NCI-H2081 treated with DMSO at 0.1 percent for 48 hours (cell line): Measurements from ENCODE around the gene NR2F1-AS1.

Source experiments
- DNase-seq: peaks from one replicate; lab custom pipeline; 2025; lab: John Stamatoyannopoulos, UW

Gene NR2F1-AS1

DNA sequence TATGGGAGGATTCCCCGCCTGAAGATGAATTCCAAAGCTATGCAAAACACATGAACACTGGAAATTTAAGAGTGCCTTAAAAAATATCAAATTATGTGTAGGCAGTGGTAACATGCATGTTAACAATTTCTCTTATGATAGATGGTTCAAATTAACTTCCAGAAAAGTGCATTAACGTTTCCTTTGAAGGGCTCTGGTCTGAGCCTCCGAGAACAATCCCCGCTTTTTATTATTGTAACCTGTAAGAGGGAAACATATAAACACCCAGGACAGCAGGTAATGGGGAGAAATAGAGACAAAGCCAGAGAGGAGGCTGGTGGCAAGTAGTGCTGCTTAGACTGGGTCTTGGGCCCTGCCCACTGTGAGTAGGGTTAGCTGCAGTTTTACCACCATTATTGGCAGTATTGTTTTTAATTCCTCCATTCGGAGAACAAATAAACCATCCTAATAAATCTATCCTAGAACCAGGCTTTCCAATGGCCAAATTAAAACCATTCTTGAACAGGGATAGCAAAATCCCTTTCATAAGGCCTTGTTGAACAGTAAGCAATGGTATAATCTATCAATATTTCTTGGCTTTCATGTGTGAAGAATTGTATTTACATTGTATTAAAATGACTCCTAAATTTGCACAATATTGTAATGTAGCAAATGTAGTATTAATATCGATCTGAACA is 8.3 kb upstream of the NR2F1-AS1 start:
- DNase-seq = no peak

DNA sequence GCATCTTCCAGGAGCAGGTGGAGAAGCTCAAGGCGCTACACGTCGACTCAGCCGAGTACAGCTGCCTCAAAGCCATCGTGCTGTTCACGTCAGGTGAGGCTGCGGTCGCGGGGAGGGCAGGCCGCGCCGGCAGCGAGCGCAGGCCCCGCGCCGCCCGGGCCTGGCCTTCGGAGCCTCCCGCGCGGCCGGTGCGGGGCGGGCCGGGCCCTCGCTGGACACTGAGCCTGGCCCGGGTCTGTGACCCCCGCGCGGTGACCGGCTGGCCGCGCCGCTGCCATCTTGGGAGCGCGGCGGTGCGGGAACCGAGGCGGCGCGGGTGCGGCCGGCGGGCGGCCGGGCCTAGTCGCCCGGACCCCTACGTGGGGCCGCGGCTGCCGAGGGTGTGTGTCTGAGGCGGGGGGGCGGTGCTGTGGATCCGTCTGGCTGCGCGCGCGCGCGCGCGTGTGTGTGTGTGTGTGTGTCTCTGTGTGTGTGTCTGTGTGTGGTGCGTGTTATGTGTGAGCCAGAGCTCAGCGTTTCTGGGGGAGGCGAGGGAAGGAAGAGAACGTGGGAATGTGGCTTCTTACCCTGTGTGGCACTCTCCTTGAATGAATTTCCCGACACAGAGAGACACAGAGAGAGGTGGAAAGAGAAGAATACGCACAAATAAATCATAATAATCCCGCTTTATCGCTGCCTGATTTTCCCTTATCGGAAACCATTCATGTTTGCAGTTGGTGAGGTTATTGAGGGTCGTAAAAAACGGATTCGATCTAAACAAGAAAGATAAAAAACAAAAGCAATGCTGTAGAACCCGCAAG is 7.5 kb upstream of the NR2F1-AS1 start:
- DNase-seq = no peak

DNA sequence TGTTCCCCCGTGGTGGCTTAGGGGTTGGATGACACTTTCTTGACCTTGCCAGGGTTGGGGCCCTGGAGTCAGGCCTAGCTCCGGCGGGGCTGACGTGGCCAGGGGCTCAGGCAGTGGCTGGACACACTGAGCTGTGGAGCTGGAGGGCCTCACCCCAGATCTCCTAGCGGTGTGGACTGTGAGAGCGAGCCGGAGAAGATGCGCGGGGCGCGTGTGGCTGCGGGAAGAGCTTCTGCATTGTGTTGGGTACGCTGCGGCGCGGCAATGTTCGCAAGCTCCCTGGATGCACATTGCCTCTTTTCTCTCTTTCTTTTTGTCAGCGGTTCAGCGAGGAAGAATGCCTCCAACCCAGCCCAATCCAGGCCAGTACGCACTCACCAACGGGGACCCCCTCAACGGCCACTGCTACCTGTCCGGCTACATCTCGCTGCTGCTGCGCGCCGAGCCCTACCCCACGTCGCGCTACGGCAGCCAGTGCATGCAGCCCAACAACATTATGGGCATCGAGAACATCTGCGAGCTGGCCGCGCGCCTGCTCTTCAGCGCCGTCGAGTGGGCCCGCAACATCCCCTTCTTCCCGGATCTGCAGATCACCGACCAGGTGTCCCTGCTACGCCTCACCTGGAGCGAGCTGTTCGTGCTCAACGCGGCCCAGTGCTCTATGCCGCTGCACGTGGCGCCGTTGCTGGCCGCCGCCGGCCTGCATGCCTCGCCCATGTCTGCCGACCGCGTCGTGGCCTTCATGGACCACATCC is 6.8 kb upstream of the NR2F1-AS1 start:
- DNase-seq = no peak

DNA sequence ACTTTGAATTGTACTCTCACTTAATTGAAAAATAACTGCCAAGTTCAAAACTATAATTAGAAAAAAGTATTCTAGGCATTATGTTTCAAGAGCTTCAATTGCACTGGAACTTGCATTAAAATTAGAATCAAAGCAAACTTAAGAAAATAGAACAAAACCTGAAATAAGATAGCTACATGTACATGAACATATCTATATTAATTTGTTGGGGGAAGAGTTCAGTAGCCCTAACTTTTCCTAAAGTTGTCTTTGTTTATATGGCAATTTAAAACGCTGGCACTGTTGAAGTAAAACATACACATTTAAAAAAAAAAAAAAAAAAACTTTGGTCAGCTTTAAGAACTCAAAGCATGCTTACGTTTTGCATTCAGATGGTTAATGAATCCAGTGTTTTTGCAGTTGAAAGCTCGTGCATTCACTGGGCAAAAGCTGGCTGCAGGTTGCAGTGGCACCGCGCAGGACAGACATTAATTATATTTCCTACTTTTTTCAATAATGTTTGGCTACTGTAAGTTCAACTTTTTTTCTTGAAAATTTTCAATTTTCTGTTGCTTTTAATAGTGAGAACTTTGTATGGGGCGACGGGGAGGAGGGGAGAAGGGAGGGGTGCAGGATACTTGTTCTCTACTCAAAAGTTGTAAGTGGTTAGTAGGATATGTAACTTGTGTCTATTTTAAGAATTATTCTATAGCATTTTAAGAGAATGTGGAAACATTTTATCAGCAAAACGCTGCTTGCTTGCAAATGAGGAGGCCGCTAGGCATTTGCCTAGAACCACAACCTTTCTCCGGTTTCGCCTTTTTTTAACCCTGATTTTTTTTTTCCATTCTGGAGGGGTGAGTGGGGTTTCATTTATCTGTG is 5.9 kb upstream of the NR2F1-AS1 start:
- no peak for DNase-seq

DNA sequence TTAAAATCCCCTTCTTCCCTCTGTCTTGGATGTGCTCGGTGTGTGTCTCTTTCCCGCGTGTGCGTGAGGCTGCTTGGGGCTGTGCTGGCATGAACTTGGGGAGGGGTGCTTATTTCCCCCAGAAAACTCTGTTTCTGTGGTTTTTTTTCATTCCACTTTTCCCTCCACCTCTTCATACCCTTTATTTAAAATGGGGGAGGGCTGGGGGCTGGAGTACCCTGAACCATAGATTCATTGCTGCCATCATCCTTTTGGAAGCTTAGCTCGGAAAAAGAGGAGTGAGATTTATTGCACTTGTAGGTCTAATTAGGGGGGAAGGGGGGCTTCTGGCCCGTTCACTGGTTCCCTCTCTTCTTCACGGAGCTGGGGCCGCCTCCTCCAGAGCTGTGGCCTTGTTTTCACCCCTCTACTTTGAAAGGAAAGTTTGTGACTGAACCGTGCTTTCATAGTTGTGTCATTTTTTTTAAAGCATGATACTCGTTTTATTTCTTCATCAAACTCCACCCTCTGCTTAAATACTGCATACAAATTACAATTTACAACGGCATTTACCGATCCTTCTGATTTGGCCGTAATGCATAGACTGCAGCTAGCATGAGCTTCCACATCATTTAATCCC is 4.9 kb upstream of the NR2F1-AS1 start:
- no peak for DNase-seq

DNA sequence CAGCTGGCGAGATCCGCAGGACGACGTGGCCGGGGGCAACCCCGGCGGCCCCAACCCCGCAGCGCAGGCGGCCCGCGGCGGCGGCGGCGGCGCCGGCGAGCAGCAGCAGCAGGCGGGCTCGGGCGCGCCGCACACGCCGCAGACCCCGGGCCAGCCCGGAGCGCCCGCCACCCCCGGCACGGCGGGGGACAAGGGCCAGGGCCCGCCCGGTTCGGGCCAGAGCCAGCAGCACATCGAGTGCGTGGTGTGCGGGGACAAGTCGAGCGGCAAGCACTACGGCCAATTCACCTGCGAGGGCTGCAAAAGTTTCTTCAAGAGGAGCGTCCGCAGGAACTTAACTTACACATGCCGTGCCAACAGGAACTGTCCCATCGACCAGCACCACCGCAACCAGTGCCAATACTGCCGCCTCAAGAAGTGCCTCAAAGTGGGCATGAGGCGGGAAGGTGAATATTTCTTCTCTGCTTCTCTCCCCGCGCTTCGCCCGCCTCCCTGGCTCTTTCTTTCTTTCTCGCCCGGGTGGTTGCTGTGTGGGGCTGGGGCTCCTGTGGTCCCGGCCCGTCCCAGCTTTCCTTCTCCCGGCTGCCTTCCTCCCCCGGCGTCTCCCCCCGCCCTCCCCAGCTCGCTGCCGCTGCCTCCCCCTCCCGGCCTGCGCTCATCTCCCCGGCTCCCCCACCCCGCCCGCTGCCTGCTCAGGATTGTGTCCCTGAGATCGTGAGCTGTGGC is 4.2 kb upstream of the NR2F1-AS1 start:
- no peak for DNase-seq

DNA sequence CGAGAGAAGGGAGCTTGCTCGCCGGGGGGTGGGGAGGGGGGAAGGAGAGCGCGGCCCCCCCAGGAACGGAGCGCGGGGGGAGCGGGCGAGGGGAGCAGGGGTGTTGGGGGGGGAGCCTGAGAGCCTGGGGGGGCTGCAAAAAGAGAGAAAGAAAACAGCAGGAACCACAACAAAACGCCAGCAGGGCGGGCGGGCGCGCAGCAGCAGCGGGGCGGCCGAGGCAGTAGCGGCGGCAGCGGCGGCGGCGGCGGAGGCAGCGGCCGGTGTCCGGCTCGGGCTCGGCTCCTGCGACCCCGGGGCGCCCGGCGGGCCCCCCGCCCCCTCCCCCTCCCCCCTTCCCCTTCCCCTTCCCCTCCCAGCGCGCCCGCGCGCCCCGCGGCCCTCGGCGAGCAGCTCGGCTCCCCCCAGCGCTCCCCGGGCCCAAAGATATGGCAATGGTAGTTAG is 3.6 kb upstream of the NR2F1-AS1 start:
- DNase-seq = no peak

DNA sequence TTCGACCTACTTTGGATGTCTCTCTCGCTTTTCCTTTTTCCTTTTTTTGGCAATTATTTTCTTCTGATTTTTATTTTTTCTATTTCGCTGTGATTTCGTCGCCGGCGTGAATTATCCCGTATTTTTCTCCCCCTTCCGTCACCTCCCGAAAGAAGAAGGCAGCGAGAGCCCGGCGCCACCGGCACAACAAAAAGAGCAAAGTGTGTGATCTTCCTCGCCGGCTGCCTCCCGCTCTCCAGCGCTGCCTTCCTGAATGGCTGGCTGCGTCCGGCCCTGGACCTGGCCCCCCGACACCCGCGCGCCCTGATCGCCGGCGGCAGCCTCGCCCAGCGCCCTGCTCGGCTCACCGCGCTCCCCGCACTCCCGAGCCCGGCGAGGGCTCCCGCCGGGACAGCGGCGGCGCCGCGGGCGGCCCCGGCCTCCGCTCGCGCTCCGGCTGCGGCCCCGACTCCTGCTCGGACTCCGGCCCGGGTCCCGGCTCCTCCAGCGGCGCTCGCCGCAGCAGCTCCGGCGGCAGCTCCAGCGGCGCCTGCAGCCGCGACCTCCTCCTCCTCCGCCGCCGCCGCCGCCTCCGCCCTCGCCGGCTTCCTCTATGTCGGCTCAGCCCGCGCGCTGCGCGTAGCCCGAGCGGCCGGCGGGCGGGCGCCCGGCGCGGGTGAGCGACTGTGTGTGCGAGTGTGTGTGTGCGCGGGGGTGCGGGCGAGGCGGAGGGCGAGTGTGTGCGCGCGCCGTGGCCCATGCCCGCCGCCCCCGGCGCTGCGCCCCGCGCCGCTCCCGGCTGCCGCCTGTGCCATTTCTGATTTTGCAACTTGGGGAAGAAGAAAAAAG is 3.0 kb upstream of the NR2F1-AS1 start:
- no peak for DNase-seq

DNA sequence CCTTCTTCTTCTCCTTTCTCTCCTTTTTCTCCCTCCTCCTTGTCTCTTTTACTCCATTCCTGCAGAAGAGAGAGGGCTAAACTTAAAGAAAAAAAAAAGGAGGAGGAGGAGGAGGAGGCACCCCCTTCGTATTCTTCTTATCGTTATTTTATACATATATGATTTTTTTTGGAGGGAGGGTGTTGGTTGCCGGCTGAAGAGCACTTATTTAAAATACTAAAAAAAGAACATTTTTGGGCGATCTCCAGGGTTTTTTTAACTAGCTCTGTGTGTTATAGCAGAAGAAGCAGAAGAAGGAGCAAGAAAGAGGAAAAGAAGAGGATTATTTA is 2.4 kb upstream of the NR2F1-AS1 start:
- no peak for DNase-seq

DNA sequence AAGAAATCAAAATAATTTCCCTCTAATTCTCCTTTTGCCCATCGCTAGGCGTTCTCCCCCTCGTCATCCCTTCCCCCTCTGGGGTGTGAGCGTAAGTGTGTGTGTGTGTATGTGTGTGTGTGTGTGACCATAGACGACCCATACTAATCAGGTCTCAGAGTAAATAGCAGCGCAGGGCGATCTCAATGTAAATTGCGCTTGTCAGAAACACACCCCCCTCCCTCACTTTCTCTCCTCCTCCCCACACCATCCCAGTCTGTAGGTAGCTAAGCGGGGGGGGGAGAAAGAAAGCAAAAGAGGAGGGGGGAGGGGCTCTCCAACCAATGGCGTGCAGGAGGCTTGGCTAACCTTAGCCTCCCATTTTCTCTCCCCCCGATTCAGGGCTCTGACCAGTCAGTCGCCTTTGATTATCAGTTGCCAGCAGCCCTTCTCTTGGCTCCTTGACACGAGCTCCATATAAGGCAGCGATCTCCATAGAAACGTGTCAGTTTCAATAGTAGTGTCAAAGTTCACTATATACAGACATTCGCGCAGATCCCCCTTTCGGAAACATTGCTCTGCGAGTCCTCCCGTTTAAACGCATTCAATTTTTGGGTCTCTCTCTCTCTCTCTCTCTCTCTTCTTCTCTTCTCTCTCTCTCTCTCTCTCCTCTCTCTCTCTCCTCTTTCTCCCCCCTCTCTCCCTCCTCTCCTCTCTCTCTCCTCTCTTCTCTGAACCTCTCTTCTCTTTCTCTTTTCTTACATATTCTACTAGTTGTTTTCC is 1.8 kb upstream of the NR2F1-AS1 start, which contains the start of gene NR2F1:
TSS of gene NR2F1 (plus strand) at position 546 of the 762 bp plus-strand sequence. CDS start 1,802 bp downstream, outside the sequence.
- DNase-seq = peak; percentile 62

DNA sequence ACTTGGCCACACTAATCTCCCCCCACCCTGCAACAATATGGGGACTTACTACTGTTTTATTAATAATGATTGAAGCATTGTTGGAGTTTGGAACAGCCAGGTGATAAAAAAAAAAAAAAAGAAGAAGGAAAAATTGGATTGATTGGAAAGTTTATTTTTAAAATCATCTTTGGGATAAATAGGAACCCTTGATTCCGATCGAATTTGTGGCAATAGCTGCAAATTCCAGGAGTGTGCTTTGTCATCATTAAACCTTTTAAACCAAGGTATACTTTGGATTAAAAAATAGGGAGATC is 1.1 kb upstream of the NR2F1-AS1 start:
- no peak for DNase-seq

DNA sequence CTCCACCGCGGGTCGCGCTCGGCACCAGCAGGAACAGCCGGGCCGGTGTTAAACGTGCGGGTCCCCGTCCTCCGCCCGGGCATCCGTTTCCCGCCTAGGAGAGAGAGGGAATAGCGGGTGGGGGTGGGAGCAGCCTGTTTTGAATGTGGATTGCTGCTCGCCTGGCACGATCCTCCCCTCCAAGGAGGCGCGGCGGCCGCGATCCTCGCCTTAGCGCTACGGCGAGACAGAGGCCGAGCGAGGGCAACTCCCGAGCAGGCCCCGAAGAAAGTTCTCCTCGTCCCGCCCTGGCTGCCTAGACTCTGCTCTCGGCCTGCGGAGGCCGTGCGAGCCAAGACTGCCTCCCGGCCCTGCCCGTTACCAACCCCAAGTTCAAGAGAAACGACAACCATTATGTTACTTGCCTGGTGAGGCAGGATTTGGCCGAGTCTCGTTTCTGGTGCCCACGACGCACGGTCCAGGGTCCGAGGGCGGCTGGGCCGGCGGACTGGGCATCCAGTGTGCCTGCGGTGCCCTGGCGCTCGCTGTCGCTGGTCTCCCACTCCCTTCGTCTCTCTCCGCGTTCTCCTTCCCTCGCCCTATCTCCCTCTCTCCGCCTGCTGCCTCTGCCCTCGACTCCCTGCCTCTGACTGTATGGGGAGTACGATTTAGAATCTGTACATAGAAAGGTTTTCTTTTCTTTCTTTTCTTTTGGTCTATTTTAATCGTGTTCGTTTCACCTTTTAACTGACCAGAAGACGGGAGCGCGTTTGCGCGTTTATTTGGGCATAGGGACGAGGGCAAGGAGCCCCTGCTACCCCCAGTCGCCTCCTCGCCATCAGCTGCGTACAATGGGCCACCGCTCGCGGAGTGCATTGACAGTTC is 724 bp downstream of the NR2F1-AS1 start:
- DNase-seq = no peak

DNA sequence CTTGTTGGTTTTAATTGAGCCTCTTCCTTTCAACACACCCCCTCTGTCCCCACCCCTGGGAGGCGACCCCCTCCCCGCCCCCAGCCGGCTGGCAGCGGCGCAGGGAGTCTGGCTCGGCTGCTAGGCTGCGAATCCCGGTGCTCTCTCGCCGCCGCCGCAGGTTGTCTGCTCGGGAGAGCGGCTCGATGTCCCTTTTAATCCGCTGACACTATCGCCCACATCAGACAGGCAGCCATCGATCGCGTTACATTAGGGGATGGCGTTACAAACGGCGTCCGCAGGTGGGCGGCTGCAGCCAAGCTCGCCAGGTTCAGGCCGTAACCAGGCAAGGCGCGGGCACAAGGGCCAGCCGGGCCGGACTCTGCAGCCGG is 1.3 kb downstream of the NR2F1-AS1 start:
- no peak for DNase-seq

DNA sequence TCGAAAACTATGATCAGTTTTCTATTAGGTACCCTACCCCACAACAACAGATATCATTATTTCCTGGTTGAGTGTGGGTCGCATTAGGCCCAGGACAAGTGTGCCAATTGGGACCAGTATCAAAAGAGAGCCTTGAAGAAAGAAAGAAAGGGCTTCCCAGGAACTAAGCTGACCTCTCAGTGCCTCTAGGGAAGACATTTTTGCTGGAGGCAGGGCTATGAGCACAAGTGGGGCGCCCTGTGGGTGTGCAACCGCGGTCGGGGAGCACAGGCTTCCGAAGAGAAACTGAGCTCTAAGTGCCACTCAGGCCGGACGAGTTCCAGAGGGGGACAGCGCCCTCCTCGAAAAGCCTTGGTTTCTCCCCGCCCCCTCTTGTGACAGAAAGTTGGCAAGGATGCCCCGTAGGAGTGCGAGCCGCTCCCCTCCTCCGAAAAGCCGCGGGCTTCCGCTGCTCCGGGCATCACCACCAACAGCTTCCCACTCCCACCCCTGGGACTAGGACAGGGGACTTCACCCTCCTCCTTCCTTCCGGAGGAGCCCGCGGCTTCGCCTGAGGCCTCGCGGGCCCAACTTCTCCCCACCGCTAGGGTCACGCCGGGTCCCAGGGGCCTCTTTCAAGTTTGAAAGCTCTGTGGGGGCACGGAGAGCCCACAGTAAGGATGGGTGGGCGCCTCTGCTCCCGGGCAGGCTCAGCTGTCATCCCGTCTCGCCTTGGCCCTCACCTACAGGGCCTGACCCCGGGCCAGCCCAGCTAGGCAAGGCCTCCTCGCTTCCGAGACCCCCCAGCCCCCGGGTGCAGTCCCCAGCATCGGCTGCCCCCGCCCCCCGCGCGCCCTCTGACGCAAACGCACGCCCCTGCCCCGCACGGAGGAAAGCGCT is 2.0 kb downstream of the NR2F1-AS1 start:
- DNase-seq = no peak

DNA sequence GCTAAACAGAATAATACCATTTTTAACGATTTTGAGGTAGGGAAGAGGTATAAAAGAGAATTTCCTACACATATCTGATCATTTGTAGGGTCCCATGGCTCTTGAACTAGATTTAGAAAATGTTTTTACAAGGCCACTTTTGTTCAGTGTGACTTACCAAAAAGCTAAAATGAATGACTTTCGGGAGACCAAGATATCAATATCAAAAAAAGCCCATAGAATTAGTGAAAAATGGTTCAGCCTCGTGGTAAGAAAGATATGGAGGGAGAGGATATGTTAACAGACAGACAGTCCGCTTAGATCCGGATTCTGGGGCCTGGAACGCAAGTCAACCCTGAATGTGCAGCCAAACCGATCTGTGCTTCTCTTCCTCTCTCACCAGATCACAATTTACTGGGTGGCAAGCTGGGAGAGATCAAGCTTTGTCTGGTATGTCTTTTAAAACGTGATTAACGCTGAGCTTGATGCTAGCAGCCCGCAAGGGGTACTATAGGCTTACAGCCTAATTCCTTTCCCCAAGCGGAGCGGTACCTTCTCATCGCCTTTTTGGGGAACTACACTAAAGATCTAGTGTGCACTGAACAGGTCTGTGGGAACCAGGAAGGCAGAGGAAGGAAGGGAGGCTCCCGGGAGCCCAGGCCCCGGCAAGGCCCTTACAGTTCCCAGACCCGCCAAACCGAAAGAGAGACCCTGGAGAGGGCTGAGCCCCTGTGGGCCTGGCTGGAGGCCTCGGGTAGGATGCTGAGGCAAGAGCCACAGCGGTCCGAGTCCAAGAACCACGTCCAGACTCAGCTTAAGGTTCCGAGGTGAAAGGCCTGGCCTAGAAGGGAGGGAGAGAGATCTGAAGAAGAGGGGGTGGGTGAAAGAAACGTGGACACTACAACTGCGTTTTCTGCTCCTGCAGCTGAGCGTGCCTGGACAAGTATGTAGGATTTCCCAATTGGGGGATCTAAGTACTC is 2.9 kb downstream of the NR2F1-AS1 start:
- DNase-seq = no peak
